ENCODE results near the gene UBE2D2.

- TF ChIP-seq CTCF (IDR thresholded peaks at IDR 0.05; ENCODE audit: insufficient read depth, low read length) = no peak
- TF ChIP-seq POLR2AphosphoS5 (IDR thresholded peaks at IDR 0.05; ENCODE audit: low read depth) = no peak
- no peak for TF ChIP-seq GABPA (IDR thresholded peaks at IDR 0.05; ENCODE audit: low read depth)
Observed at GRCh38 chr5:139650689-139651042, 89.5 kb downstream of the UBE2D2 start.

Measured in HL-60 (cell line).